GM12878 (cell line): ENCODE results near the gene CACNA1S. TPM values are rescaled to one million over a fixed set of nuclear protein-coding genes. Genes with fewer than 3 reads are reported as not detected.

ENCODE experiments used
- CUX1 ChIP-seq: IDR thresholded peaks from 2 replicates; pipeline ENCODE4 v1.6.1; 2012; ENCODE audit warnings: improper control_type of control experiment, low read depth, low read length; ENCODE audit not compliant: insufficient replicate concordance
- EZH2 ChIP-seq: IDR thresholded peaks from 2 replicates; pipeline ENCODE4 v1.6.1; 2012; ENCODE audit warnings: low read depth, mild to moderate bottlenecking, control low read depth, inconsistent platforms, low read length, borderline replicate concordance; ENCODE audit not compliant: control insufficient read depth
- MYB ChIP-seq: fragments of 150-350 bp; IDR thresholded peaks from 2 replicates; pipeline ENCODE4 v1.6.1; 2014; ENCODE audit warnings: mild to moderate bottlenecking, low read depth, low read length, borderline replicate concordance
- NFYA ChIP-seq: IDR thresholded peaks from 2 replicates; pipeline ENCODE4 v1.6.1; 2011; ENCODE audit warnings: low read depth, mild to moderate bottlenecking, low read length, improper control_type of control experiment, borderline replicate concordance
- ZNF24 ChIP-seq: fragments of 450-650 bp; IDR thresholded peaks from 2 replicates; pipeline ENCODE4 v1.6.1; 2017; ENCODE audit warnings: antibody characterized with exemption, mild to moderate bottlenecking
- polyA plus RNA-seq, 11 experiments: library from polyadenylated mRNA; depleted of rRNA in 4 of 11; unstranded in 6 of 11; stranded (reverse) in 5 of 11; fragments of >200 nt; fragmentation: Nextera tagmentation in 4 of 11; fragmentation: Illumina TruSeq in 1 of 11; extraction: Ambion mirVana in 4 of 11; extraction: Trizol in 1 of 11; gene quantifications; 1 replicate in 1 of 11; 2 replicates in 10 of 11; pipeline versions ENCODE4 v1.2.1 to v1.2.3, GENCODE V29; 2011 to 2016; ENCODE audit warnings: inconsistent platforms in 2 of 11, missing spikeins in 2 of 11, low read depth in 1 of 11
- total RNA-seq, 4 experiments: library from RNA; depleted of rRNA in 3 of 4; stranded (reverse); fragments of >200 nt in 3 of 4; fragmentation: Illumina TruSeq in 1 of 4; extraction: Trizol in 1 of 4; gene quantifications; 2 replicates each; pipeline versions ENCODE4 v1.2.1 to v1.2.3, GENCODE V29; 2013 to 2021
- TF ChIP-seq, protein P1 (sequence below): fragments of 450-650 bp; IDR thresholded peaks from 2 replicates; pipeline ENCODE4 v1.6.1; 2018; ENCODE audit warnings: borderline replicate concordance, mild to moderate bottlenecking; ENCODE audit not compliant: partially characterized antibody

CACNA1S gene
- total and polyA plus RNA-seq, 10 of the 15 experiments (the other 5 are each of a cell fraction or from before 2014, with no cell fraction given) = under 0.01 to 0.04 (median 0.02) TPM; not detected in 6

DNA sequence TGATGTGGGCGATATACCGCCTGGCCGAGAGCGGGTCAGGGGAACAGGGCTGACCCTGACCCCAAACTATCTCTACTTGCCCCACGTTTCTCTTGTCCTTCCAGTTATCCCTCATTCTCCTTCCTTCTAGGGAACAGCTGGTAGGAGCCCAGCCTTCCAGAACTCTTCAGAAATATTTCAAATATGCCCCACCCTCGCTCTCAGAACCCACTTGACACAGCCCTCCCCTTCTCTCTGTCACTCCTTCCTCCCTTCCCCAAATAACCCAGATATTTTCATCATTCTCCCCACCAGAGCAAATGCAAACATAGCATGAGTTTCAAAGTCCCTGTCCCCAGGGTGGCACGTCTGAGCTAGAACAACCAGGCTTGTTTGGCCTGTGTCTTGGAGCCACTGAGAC lies 1.1 kb downstream of the CACNA1S start (continued):
- TF ChIP-seq CUX1 = no peak
- no peak for TF ChIP-seq ZNF24
- no peak for TF ChIP-seq EZH2
- no peak for TF ChIP-seq MYB
- no peak for TF ChIP-seq NFYA
- TF ChIP-seq, protein P1, sequence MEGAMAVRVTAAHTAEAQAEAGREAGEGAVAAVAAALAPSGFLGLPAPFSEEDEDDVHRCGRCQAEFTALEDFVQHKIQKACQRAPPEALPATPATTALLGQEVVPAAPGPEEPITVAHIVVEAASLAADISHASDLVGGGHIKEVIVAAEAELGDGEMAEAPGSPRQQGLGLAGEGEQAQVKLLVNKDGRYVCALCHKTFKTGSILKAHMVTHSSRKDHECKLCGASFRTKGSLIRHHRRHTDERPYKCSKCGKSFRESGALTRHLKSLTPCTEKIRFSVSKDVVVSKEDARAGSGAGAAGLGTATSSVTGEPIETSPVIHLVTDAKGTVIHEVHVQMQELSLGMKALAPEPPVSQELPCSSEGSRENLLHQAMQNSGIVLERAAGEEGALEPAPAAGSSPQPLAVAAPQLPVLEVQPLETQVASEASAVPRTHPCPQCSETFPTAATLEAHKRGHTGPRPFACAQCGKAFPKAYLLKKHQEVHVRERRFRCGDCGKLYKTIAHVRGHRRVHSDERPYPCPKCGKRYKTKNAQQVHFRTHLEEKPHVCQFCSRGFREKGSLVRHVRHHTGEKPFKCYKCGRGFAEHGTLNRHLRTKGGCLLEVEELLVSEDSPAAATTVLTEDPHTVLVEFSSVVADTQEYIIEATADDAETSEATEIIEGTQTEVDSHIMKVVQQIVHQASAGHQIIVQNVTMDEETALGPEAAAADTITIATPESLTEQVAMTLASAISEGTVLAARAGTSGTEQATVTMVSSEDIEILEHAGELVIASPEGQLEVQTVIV = no peak
